ENCODE data around the gene ROBO1.

Gene ROBO1

DNA sequence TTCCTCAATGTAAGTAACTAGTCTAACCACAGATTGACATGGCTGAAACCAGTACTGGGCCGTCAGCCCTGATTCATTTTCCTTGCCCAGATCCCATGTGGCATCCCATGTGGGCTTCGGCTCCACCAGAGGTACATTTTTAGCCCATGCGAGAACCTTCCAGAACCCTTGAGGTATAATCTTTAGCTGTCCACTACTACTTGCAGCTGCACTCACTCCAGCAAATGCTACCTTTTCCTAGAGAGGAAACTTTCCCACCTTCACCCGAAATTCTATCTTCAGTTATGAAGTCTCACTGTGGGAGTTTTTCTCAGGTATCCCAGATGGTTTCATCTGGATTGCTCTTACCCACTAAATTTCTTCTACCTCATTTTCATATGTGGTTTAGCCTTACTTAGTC is 907.2 kb downstream of the ROBO1 start:
- no peaks in the 10 kb centered on the region for H3K36me3 ChIP-seq (ENCODE audit: control insufficient read depth in 2 of 2, insufficient read depth in 2 of 2, low read length in 2 of 2)
- no peaks in the 10 kb centered on the region for H3K4me1 ChIP-seq (ENCODE audit: control insufficient read depth in 2 of 2, insufficient read depth in 2 of 2, low read length in 2 of 2)
- no peak overlapping the region for H3K9ac ChIP-seq (ENCODE audit: low read depth in 1 of 2, low read length in 2 of 2)
- no peaks in the 10 kb centered on the region for H3K27me3 ChIP-seq (ENCODE audit: control insufficient read depth in 2 of 2, insufficient read depth in 2 of 2, low read length in 2 of 2)
- no peak overlapping the region for H3K4me3 ChIP-seq (ENCODE audit: low read length in 2 of 2)
- H3K27ac ChIP-seq (ENCODE audit: low read depth in 2 of 2, low read length in 2 of 2): no peak overlapping the region
- H3K9me3 ChIP-seq (ENCODE audit: control insufficient read depth in 2 of 2, low read length in 2 of 2): no peaks in the 10 kb centered on the region

DNA sequence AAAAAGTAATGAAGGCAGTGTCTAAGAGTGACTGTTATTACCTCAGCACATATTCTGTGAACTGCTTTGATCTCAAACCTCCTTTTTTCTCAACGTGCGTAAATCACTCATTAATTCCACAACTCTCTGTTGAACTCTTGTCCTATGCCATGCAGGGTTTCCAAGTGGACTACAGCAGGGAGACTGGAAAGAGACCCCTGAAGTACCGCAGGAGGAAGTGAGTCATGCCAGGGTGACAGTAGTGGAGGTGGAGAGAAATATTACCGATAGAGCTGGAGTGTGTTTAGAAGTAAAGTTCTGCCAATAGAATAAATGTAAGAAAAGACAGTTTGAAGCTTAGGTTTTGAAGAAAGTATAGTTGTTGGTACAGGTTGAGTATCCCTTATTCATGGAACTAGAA is 908.9 kb downstream of the ROBO1 start:
- Histone ChIP-seq H3K9ac (ENCODE audit: low read depth in 1 of 2, low read length in 2 of 2) (no peak overlapping the region), H3K4me1 (ENCODE audit: control insufficient read depth in 2 of 2, insufficient read depth in 2 of 2, low read length in 2 of 2) (no peaks in the 10 kb centered on the region), H3K9me3 (ENCODE audit: control insufficient read depth in 2 of 2, low read length in 2 of 2) (no peaks in the 10 kb centered on the region), H3K4me3 (ENCODE audit: low read length in 2 of 2) (no peak overlapping the region), H3K36me3 (ENCODE audit: control insufficient read depth in 2 of 2, insufficient read depth in 2 of 2, low read length in 2 of 2) (no peaks in the 10 kb centered on the region), H3K27ac (ENCODE audit: low read depth in 2 of 2, low read length in 2 of 2) (no peak overlapping the region), H3K27me3 (ENCODE audit: control insufficient read depth in 2 of 2, insufficient read depth in 2 of 2, low read length in 2 of 2) (no peaks in the 10 kb centered on the region)

DNA sequence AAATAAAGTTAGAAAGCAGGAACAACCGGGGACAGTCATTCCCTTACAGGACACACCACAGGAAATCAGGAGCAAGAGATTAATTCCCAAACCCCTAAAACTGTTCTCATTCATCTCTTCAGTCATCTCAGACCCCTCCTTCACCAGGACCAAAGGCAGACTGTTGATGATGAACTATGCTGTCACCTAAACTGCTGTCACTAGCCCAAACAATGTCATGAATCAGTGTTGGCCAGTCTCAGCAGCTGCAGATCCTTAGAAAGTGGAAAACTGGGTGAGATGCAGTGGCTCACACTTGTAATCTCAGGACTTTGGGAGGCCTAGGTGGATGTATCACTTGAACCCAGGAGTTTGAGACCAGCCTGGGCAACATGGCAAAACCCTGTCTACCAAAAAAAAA is 909.6 kb downstream of the ROBO1 start:
- Histone ChIP-seq H3K9ac (ENCODE audit: low read depth in 1 of 2, low read length in 2 of 2) (no peak overlapping the region), H3K4me3 (ENCODE audit: low read length in 2 of 2) (no peak overlapping the region), H3K36me3 (ENCODE audit: control insufficient read depth in 2 of 2, insufficient read depth in 2 of 2, low read length in 2 of 2) (no peaks in the 10 kb centered on the region), H3K9me3 (ENCODE audit: control insufficient read depth in 2 of 2, low read length in 2 of 2) (no peaks in the 10 kb centered on the region), H3K27me3 (ENCODE audit: control insufficient read depth in 2 of 2, insufficient read depth in 2 of 2, low read length in 2 of 2) (no peaks in the 10 kb centered on the region), H3K4me1 (ENCODE audit: control insufficient read depth in 2 of 2, insufficient read depth in 2 of 2, low read length in 2 of 2) (no peaks in the 10 kb centered on the region), H3K27ac (ENCODE audit: low read depth in 2 of 2, low read length in 2 of 2) (no peak overlapping the region)

DNA sequence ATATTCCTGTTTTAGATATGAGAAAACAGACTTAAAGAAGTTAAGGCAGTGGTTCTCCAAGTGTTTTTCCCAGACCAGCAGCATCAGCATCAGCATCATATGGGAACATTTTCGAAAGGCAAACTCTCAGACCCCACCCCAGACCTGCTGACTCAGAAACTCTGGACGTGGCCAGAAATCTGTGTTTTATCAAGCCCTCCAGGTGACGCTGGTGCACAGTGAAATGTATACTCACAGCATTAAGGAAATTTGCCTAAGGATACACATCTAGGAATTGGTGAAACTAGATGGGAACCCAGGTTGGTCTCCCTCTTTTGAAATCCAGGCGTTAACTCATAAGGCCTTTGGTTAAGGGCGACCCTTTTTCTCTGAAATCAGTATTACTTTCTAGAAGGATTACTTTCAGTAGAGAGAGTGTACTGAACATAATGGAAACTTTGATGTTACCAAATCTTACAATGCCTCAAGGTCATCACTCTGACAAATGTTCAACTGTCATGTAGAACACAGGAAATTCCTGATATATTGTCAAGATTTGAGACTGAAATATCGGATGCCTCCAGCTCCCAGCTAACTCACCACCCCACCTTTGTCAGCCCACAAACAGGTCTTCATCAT is 910.2 kb downstream of the ROBO1 start:
- Histone ChIP-seq H3K36me3 (ENCODE audit: control insufficient read depth in 2 of 2, insufficient read depth in 2 of 2, low read length in 2 of 2) (no peaks in the 10 kb centered on the region), H3K9ac (ENCODE audit: low read depth in 1 of 2, low read length in 2 of 2) (no peak overlapping the region), H3K4me3 (ENCODE audit: low read length in 2 of 2) (no peak overlapping the region), H3K27me3 (ENCODE audit: control insufficient read depth in 2 of 2, insufficient read depth in 2 of 2, low read length in 2 of 2) (no peaks in the 10 kb centered on the region), H3K27ac (ENCODE audit: low read depth in 2 of 2, low read length in 2 of 2) (no peak overlapping the region), H3K9me3 (ENCODE audit: control insufficient read depth in 2 of 2, low read length in 2 of 2) (no peaks in the 10 kb centered on the region), H3K4me1 (ENCODE audit: control insufficient read depth in 2 of 2, insufficient read depth in 2 of 2, low read length in 2 of 2) (no peaks in the 10 kb centered on the region)

- H3K9me3 ChIP-seq (ENCODE audit: control insufficient read depth in 2 of 2, low read length in 2 of 2): no peaks in the 10 kb centered on the region
- no peaks in the 10 kb centered on the region for H3K36me3 ChIP-seq (ENCODE audit: control insufficient read depth in 2 of 2, insufficient read depth in 2 of 2, low read length in 2 of 2)
- no peak overlapping the region for H3K9ac ChIP-seq (ENCODE audit: low read depth in 1 of 2, low read length in 2 of 2)
- H3K4me3 ChIP-seq (ENCODE audit: low read length in 2 of 2): no peak overlapping the region
- no peak overlapping the region for H3K27ac ChIP-seq (ENCODE audit: low read depth in 2 of 2, low read length in 2 of 2)
- no peaks in the 10 kb centered on the region for H3K27me3 ChIP-seq (ENCODE audit: control insufficient read depth in 2 of 2, insufficient read depth in 2 of 2, low read length in 2 of 2)
- no peaks in the 10 kb centered on the region for H3K4me1 ChIP-seq (ENCODE audit: control insufficient read depth in 2 of 2, insufficient read depth in 2 of 2, low read length in 2 of 2)
Observed at GRCh38 chr3:78856164-78856563, 911.6 kb downstream of the ROBO1 start.

DNA sequence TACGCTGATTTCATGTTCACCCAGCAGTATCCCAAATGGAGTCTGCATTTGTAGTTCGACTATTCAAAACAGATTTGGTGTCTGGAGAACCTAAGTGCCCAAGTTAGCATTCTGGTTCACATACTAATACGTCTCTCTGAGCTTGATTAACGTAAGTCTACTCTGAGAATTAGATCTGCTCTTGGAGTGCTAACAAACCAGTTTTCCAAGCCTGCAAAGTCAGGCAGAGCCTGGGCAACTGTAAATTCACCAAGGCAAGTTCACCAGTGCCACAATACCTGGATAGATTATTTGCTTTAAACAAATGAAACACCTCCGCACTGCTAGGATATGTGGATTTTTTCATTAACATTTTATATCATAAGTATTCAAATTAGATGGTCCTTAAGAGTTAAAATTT is 912.6 kb downstream of the ROBO1 start:
- Histone ChIP-seq H3K27me3 (ENCODE audit: control insufficient read depth in 2 of 2, insufficient read depth in 2 of 2, low read length in 2 of 2) (no peaks in the 10 kb centered on the region), H3K4me3 (ENCODE audit: low read length in 2 of 2) (no peak overlapping the region), H3K9me3 (ENCODE audit: control insufficient read depth in 2 of 2, low read length in 2 of 2) (no peaks in the 10 kb centered on the region), H3K9ac (ENCODE audit: low read depth in 1 of 2, low read length in 2 of 2) (no peak overlapping the region), H3K27ac (ENCODE audit: low read depth in 2 of 2, low read length in 2 of 2) (no peak overlapping the region), H3K4me1 (ENCODE audit: control insufficient read depth in 2 of 2, insufficient read depth in 2 of 2, low read length in 2 of 2) (no peaks in the 10 kb centered on the region), H3K36me3 (ENCODE audit: control insufficient read depth in 2 of 2, insufficient read depth in 2 of 2, low read length in 2 of 2) (no peaks in the 10 kb centered on the region)

DNA sequence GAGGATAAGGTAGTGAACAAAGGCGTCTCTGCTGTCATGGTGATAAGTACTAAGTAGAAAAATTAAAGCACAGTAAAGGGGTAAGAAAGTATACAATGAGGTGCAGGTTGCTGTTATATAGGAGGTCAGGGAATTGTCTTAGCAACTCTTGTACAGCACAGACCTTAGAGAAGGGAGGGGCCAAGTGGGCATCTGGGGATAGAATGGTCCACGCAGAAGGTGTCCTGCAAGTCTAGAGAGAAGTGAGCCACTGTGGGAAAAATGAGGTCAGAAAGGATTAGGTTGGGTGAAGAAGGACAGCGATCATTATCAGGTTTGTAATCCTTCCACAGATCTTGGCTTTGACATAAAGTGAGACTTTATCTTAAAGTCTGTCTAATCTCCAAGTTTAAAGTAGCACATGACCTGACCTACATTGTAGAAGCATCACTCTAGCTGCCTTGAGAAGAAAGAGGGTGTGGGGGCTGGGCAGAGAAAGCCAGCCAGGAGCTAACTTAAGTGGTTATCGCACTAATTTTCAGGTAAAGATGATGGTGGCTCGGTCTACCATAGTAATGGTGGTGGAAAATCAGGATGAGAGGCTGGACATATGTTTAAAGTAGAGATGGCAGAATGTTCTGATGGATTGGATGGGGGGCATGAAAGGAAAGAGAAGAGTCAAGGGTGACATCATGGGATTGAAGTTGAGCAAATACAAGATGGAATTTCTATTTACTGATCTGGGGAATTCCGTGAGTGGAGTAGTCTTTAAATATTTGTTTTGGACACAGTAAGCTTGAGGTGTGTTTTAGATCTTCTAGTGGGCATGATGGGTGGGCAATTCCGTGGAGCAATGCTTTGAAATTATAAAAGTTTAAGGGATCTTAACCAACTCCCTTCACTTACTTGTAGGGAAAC is 919.2 kb downstream of the ROBO1 start:
- Histone ChIP-seq H3K4me1 (ENCODE audit: control insufficient read depth in 2 of 2, insufficient read depth in 2 of 2, low read length in 2 of 2) (no peaks in the 10 kb centered on the region), H3K9me3 (ENCODE audit: control insufficient read depth in 2 of 2, low read length in 2 of 2) (no peaks in the 10 kb centered on the region), H3K27ac (ENCODE audit: low read depth in 2 of 2, low read length in 2 of 2) (no peak overlapping the region), H3K4me3 (ENCODE audit: low read length in 2 of 2) (no peak overlapping the region), H3K27me3 (ENCODE audit: control insufficient read depth in 2 of 2, insufficient read depth in 2 of 2, low read length in 2 of 2) (no peaks in the 10 kb centered on the region), H3K9ac (ENCODE audit: low read depth in 1 of 2, low read length in 2 of 2) (no peak overlapping the region), H3K36me3 (ENCODE audit: control insufficient read depth in 2 of 2, insufficient read depth in 2 of 2, low read length in 2 of 2) (no peaks in the 10 kb centered on the region)

GRCh38 chr3:78847603-78848002 is 920.2 kb downstream of the ROBO1 start:
- H3K4me1 ChIP-seq (ENCODE audit: control insufficient read depth in 2 of 2, insufficient read depth in 2 of 2, low read length in 2 of 2): no peaks in the 10 kb centered on the region

DNA sequence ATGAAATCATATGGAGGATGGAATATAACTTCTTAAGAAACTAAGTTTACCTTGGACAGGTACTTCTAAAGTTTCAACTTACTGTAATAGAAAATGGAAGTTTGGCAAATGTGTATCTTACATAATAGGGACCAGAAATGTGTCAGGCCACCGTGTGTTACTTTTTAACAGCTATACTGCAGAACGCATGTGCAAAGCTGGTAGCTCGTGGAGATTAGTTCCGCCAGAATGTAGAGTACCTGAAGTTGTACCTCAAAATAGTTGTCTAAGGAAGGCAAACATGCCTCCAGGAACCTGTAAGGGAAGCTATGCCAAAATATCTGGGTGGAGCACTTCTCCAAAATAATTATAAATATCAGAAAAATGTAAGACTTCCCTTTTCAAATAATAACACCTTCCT is 920.6 kb downstream of the ROBO1 start:
- Histone ChIP-seq H3K9me3 (ENCODE audit: control insufficient read depth in 2 of 2, low read length in 2 of 2) (no peaks in the 10 kb centered on the region), H3K27me3 (ENCODE audit: control insufficient read depth in 2 of 2, insufficient read depth in 2 of 2, low read length in 2 of 2) (no peaks in the 10 kb centered on the region), H3K4me3 (ENCODE audit: low read length in 2 of 2) (no peak overlapping the region), H3K9ac (ENCODE audit: low read depth in 1 of 2, low read length in 2 of 2) (no peak overlapping the region), H3K27ac (ENCODE audit: low read depth in 2 of 2, low read length in 2 of 2) (no peak overlapping the region), H3K36me3 (ENCODE audit: control insufficient read depth in 2 of 2, insufficient read depth in 2 of 2, low read length in 2 of 2) (no peaks in the 10 kb centered on the region), H3K4me1 (ENCODE audit: control insufficient read depth in 2 of 2, insufficient read depth in 2 of 2, low read length in 2 of 2) (no peaks in the 10 kb centered on the region)

More at GRCh38 chr3:78847603-78848002, 920.2 kb downstream of the ROBO1 start:
- Histone ChIP-seq H3K36me3 (ENCODE audit: control insufficient read depth in 2 of 2, insufficient read depth in 2 of 2, low read length in 2 of 2) (no peaks in the 10 kb centered on the region), H3K27me3 (ENCODE audit: control insufficient read depth in 2 of 2, insufficient read depth in 2 of 2, low read length in 2 of 2) (no peaks in the 10 kb centered on the region), H3K27ac (ENCODE audit: low read depth in 2 of 2, low read length in 2 of 2) (no peak overlapping the region), H3K4me3 (ENCODE audit: low read length in 2 of 2) (no peak overlapping the region), H3K9me3 (ENCODE audit: control insufficient read depth in 2 of 2, low read length in 2 of 2) (no peaks in the 10 kb centered on the region), H3K9ac (ENCODE audit: low read depth in 1 of 2, low read length in 2 of 2) (no peak overlapping the region)

DNA sequence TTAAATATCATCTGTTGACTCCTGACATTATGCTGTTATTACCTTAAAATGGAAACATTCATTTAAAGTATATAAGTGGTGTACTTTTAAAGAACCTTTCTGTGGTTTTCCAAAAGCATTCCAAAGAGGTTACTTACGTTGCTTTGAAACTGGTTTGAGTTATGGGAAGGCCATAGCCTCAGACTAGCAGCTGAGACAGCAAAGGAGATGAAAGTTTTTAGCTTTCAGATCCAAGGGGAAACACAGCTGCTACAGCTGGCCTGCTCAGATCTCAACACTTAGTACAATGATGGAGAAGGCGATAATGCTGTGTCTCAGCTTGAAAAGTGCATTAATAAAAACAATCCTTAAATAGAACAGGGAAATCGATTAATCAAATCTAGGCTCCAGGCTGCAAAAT is 921.1 kb downstream of the ROBO1 start:
- H3K4me3 ChIP-seq (ENCODE audit: low read length in 2 of 2): no peak overlapping the region
- H3K4me1 ChIP-seq (ENCODE audit: control insufficient read depth in 2 of 2, insufficient read depth in 2 of 2, low read length in 2 of 2): no peaks in the 10 kb centered on the region
- H3K27ac ChIP-seq (ENCODE audit: low read depth in 2 of 2, low read length in 2 of 2): no peak overlapping the region
- H3K36me3 ChIP-seq (ENCODE audit: control insufficient read depth in 2 of 2, insufficient read depth in 2 of 2, low read length in 2 of 2): no peaks in the 10 kb centered on the region
- no peaks in the 10 kb centered on the region for H3K27me3 ChIP-seq (ENCODE audit: control insufficient read depth in 2 of 2, insufficient read depth in 2 of 2, low read length in 2 of 2)
- no peak overlapping the region for H3K9ac ChIP-seq (ENCODE audit: low read depth in 1 of 2, low read length in 2 of 2)
- H3K9me3 ChIP-seq (ENCODE audit: control insufficient read depth in 2 of 2, low read length in 2 of 2): no peaks in the 10 kb centered on the region

All from mucosa of rectum (tissue), 2 donors.